K562 (cell line): ENCODE data around the gene IGSF9. TPM values are rescaled to one million over a fixed set of nuclear protein-coding genes. Genes with fewer than 3 reads are reported as not detected.

ENCODE experiments used
- ATAC-seq: fragments of 200-7000 bp; cut with Tn5 transposase; 3 replicates; pipeline ENCODE4 v1.9.1; 2020; ENCODE audit warnings: moderate library complexity
- BruUV-seq: library from RNA; stranded (reverse); fragments of 400-500 nt; replicated peaks from 2 replicates; lab custom pipeline; 2021; lab: Mats Ljungman, UMichigan
- CTCF ChIA-PET: fragments of 300-600 bp; formaldehyde crosslinking; extraction: SDS; loops from one replicate; lab custom pipeline; 2021; ENCODE audit warnings: low intra/inter-chr PET ratio; lab: Yijun Ruan, JAX
- POLR2A ChIA-PET: fragments of 300-600, 350-650 bp; sonication (Branson Sonifier 250); formaldehyde crosslinking; extraction: SDS; loops from one replicate; lab custom pipeline; 2021; ENCODE audit warnings: antibody characterized with exemption, inconsistent platforms; lab: Yijun Ruan, JAX
- DNase-seq, 4 experiments: peaks; one replicate each; pipeline versions ENCODE4 v3.0.0 to v3.0.0-alpha.2; 2011 to 2018; ENCODE audit warnings: low spot score in 3 of 4, mixed read lengths in 3 of 4; ENCODE audit errors: extremely low read depth in 1 of 4
- FAIRE-seq: peaks from 2 replicates; lab custom pipeline; 2011; peaks lifted over from hg19 to GRCh38; lab: Jason Lieb, UNC
- H2AFZ ChIP-seq: 2 replicates; pipeline ENCODE4 v1.6.0; 2011; ENCODE audit warnings: low read depth, low read length, control low read depth, inconsistent platforms
- H3K27ac ChIP-seq: fragments of 200-600 bp; 3 replicates; pipeline ENCODE4 v1.8.0; 2011; ENCODE audit warnings: low read depth, mild to moderate bottlenecking, control low read depth, inconsistent platforms, low read length, moderate library complexity, mixed read lengths; ENCODE audit errors: extremely low read depth
- H3K27me3 ChIP-seq, 2 experiments: fragments of 300-600 bp in 1 of 2; 2 replicates in 1 of 2; 3 replicates in 1 of 2; pipeline versions ENCODE4 v1.6.0 to v1.8.0; 2011; ENCODE audit warnings: inconsistent platforms in 2 of 2, low read length in 2 of 2, mild to moderate bottlenecking in 1 of 2, mixed read lengths in 1 of 2, moderate library complexity in 1 of 2; ENCODE audit not compliant: control insufficient read depth in 2 of 2, insufficient read depth in 2 of 2
- H3K36me3 ChIP-seq: fragments of 300-600 bp; 3 replicates; pipeline ENCODE4 v1.8.0; 2011; ENCODE audit warnings: mild to moderate bottlenecking, low read length, inconsistent platforms; ENCODE audit not compliant: control insufficient read depth, insufficient read depth
- H3K4me1 ChIP-seq, 2 experiments: fragments of 200-600 bp in 1 of 2; replicated peaks in 1 of 2; 2 replicates in 1 of 2; 3 replicates in 1 of 2; pipeline versions ENCODE4 v1.5.1 to v1.8.0; 2011; ENCODE audit warnings: inconsistent platforms in 2 of 2, low read length in 2 of 2, mild to moderate bottlenecking in 1 of 2, mixed read lengths in 1 of 2, moderate library complexity in 1 of 2; ENCODE audit not compliant: control insufficient read depth in 2 of 2, insufficient read depth in 2 of 2
- H3K4me2 ChIP-seq: 2 replicates; pipeline ENCODE4 v1.6.1; 2011; ENCODE audit warnings: low read length, control low read depth, inconsistent platforms, mixed read lengths; ENCODE audit not compliant: insufficient read depth
- H3K4me3 ChIP-seq: fragments of 200-600 bp; sonication (generic), shearing (Covaris generic); 2 replicates; pipeline ENCODE4 v1.5.1; 2016; ENCODE audit warnings: control low read depth, inconsistent platforms
- H3K79me2 ChIP-seq: fragments of 200-600 bp; 3 replicates; pipeline ENCODE4 v1.8.0; 2011; ENCODE audit warnings: low read length, inconsistent platforms; ENCODE audit not compliant: control insufficient read depth, insufficient read depth
- H3K9ac ChIP-seq, 2 experiments: 2 replicates each; pipeline versions ENCODE4 v1.6.0 to v1.6.1; 2011; ENCODE audit warnings: low read depth in 2 of 2, low read length in 2 of 2, control low read depth in 1 of 2, inconsistent platforms in 1 of 2, mild to moderate bottlenecking in 1 of 2, mixed read lengths in 1 of 2; ENCODE audit not compliant: insufficient read depth in 1 of 2
- H3K9me1 ChIP-seq: one replicate; pipeline ENCODE4 v1.6.0; 2011; ENCODE audit warnings: inconsistent platforms, mild to moderate bottlenecking, low read length, moderate library complexity; ENCODE audit not compliant: control insufficient read depth, insufficient read depth
- H3K9me3 ChIP-seq: replicated peaks from 2 replicates; pipeline ENCODE4 v1.5.1; 2011; ENCODE audit warnings: low read depth, low read length, inconsistent platforms; ENCODE audit not compliant: control insufficient read depth, insufficient read depth
- H4K20me1 ChIP-seq: replicated peaks from 2 replicates; pipeline ENCODE4 v1.6.1; 2011; ENCODE audit warnings: low read length, inconsistent platforms, mixed read lengths; ENCODE audit not compliant: control insufficient read depth, insufficient read depth
- ARID3B ChIP-seq: fragments of 250-450 bp; sonication (Bioruptor Pico); IDR thresholded peaks from 2 replicates; pipeline ENCODE4 v1.4.0; 2020; ENCODE audit warnings: borderline replicate concordance
- DLX4 ChIP-seq: fragments of 250-450 bp; sonication (Bioruptor Pico); IDR thresholded peaks from 2 replicates; pipeline ENCODE4 v1.6.1; 2021; ENCODE audit warnings: mild to moderate bottlenecking
- GTF2F1 ChIP-seq: IDR thresholded peaks from 2 replicates; pipeline ENCODE4 v1.6.1; 2011; ENCODE audit warnings: low read depth, low read length, improper control_type of control experiment
- HMBOX1 ChIP-seq: sonication (generic); IDR thresholded peaks from 2 replicates; pipeline ENCODE4 v1.6.1; 2016
- HMG20B ChIP-seq: fragments of 250-450 bp; sonication (Bioruptor Pico); IDR thresholded peaks from 2 replicates; pipeline ENCODE4 v1.5.0; 2021; ENCODE audit warnings: mild to moderate bottlenecking
- NFE2 ChIP-seq: IDR thresholded peaks from 2 replicates; pipeline ENCODE4 v1.6.1; 2014; ENCODE audit warnings: antibody characterized with exemption, low read depth
- POLR2G ChIP-seq: fragments of 200-400 bp; formaldehyde crosslinking; IDR thresholded peaks from 2 replicates; pipeline ENCODE4 v1.6.1; 2017; ENCODE audit warnings: low read depth, mild to moderate bottlenecking, antibody characterized with exemption, low read length, moderate library complexity
- SMARCA4 ChIP-seq: fragments of 450-650 bp; IDR thresholded peaks from 2 replicates; pipeline ENCODE4 v1.6.1; 2016
- SREBF1 ChIP-seq: fragments of 150-350 bp; IDR thresholded peaks from 2 replicates; pipeline ENCODE4 v1.6.1; 2014; ENCODE audit warnings: antibody characterized with exemption, low read depth, low read length, borderline replicate concordance
- ZNF445 ChIP-seq: fragments of 250-450 bp; sonication (Bioruptor Pico); IDR thresholded peaks from 2 replicates; pipeline ENCODE4 v1.4.0; 2020; ENCODE audit warnings: low read depth, mild to moderate bottlenecking, moderate library complexity
- WGBS: fragments of 100-300 bp; shearing (Covaris generic); methylation state at CpG from one replicate; pipeline ENCODE4 v1.1.6; 2016; ENCODE audit warnings: low coverage, mixed read lengths; ENCODE audit not compliant: insufficient coverage; ENCODE audit errors: missing lambda C conversion rate; 5-methylcytosine and 5-hydroxymethylcytosine counted together
- in situ Hi-C: fragments of 300-500 bp; cut with MboI; formaldehyde crosslinking; loops from 4 replicates; pipeline ENCODE4 v1.15.0; 2018; ENCODE audit warnings: inconsistent platforms, mixed read lengths
- intact Hi-C: fragments of 100-400 bp; cut with micrococcal nuclease; formaldehyde crosslinking; loops from 2 replicates; pipeline ENCODE4 v1.14.2; 2022
- polyA plus RNA-seq, 8 experiments: library from polyadenylated mRNA; depleted of rRNA in 4 of 8; stranded (reverse) in 5 of 8; unstranded in 3 of 8; fragments of >200 nt; fragmentation: Nextera tagmentation in 2 of 8; fragmentation: Illumina TruSeq in 1 of 8; extraction: Ambion mirVana in 2 of 8; extraction: Trizol in 1 of 8; gene quantifications; 2 replicates each; pipeline versions ENCODE4 v1.2.1 to v1.2.3, GENCODE V29; 2011 to 2014; ENCODE audit warnings: inconsistent platforms in 1 of 8, missing spikeins in 1 of 8
- total RNA-seq, 7 experiments: library from RNA; depleted of rRNA in 6 of 7; stranded (reverse); fragments of >200 nt in 6 of 7; fragmentation: Illumina TruSeq in 2 of 7; extraction: Trizol in 2 of 7; gene quantifications; 2 replicates each; pipeline versions ENCODE4 v1.2.1 to v1.2.3, GENCODE V29; 2011 to 2021; ENCODE audit warnings: low replicate concordance in 1 of 7
- TF ChIP-seq, protein P1 (sequence below): sonication (generic); formaldehyde crosslinking; IDR thresholded peaks from 2 replicates; pipeline ENCODE4 v1.5.0; 2020; ENCODE audit warnings: missing genetic modification reagents

The IGSF9 gene
- total and polyA plus RNA-seq, 9 of the 15 experiments (the other 6 are each of a cell fraction or from before 2014, with no cell fraction given), result 0.03 to 0.29 (median 0.07) TPM; not detected in 1

GRCh38 chr1:159897962-159898361 lies 47.5 kb downstream of the IGSF9 start:
- H3K4me1 ChIP-seq, result peaks cover 18 to 30% of the 10 kb centered on the region in 2 experiments
- POLR2A ChIA-PET, result no interaction called here
- no peaks in the 10 kb centered on the region for H3K9me3 ChIP-seq
- H3K79me2 ChIP-seq, result no peaks in the 10 kb centered on the region
- ATAC-seq, result no peak
- H3K9ac ChIP-seq, result no peak overlapping the region
- no TSS peak for BruUV-seq
- no peak for FAIRE-seq
- no peak overlapping the region for H3K27ac ChIP-seq
- H2AFZ ChIP-seq, result no peak overlapping the region
- intact Hi-C loops, result no loop called here
- WGBS, result 57% methylated on average over 3 of the region's 3 CpGs
- H3K4me2 ChIP-seq, result no peak overlapping the region
- 0 out of 5 replicates have a peak, but pooled peaks cover 0 to 4% of the 10 kb centered on the region in 2 experiments for H3K27me3 ChIP-seq
- H3K9me1 ChIP-seq, result no peaks in the 10 kb centered on the region
- H3K36me3 ChIP-seq, result no peaks in the 10 kb centered on the region
- DNase-seq, result no peak
- H4K20me1 ChIP-seq, result no peaks in the 10 kb centered on the region
- H3K4me3 ChIP-seq, result no peak overlapping the region
- TF ChIP-seq GTF2F1 (no peak), NFE2 (no peak), HMBOX1 (no peak), SREBF1 (no peak), HMG20B (CRISPR knock-in tag) (no peak), SMARCA4 (no peak), ARID3B (CRISPR knock-in tag) (no peak), ZNF445 (CRISPR knock-in tag) (no peak), DLX4 (no peak), POLR2G (no peak)
- TF ChIP-seq, protein P1, sequence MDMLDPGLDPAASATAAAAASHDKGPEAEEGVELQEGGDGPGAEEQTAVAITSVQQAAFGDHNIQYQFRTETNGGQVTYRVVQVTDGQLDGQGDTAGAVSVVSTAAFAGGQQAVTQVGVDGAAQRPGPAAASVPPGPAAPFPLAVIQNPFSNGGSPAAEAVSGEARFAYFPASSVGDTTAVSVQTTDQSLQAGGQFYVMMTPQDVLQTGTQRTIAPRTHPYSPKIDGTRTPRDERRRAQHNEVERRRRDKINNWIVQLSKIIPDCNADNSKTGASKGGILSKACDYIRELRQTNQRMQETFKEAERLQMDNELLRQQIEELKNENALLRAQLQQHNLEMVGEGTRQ (CRISPR knock-in tag), result no peak
- CTCF ChIA-PET, result no interaction called here
- in situ Hi-C loops, result no loop called here
